CD14-positive monocyte (primary cell): ENCODE measurements around the gene BANK1. TPM values are rescaled to one million over a fixed set of nuclear protein-coding genes. Genes with fewer than 3 reads are reported as not detected.

ENCODE experiments used
- DNase-seq, 3 donors: peaks; one replicate each; pipeline ENCODE4 v3.0.0-alpha.2; 2011 to 2022
- H2AFZ ChIP-seq: 2 replicates; pipeline ENCODE4 v1.6.0; 2012; ENCODE audit warnings: mild to moderate bottlenecking, low read depth, low read length, inconsistent platforms; ENCODE audit not compliant: insufficient read depth, poor library complexity, severe bottlenecking
- H3K27ac ChIP-seq, 2 donors: 1 replicate in 1 of 2; 2 replicates in 1 of 2; pipeline ENCODE4 v1.5.1; 2012 to 2013; ENCODE audit warnings: low read length in 2 of 2, control low read depth in 1 of 2, inconsistent platforms in 1 of 2, low read depth in 1 of 2, mild to moderate bottlenecking in 1 of 2
- H3K27me3 ChIP-seq, 2 donors: one replicate each; pipeline versions ENCODE4 v1.6.0 to v1.6.1; 2011 to 2013; ENCODE audit warnings: low read length in 2 of 2; ENCODE audit not compliant: control insufficient read depth in 2 of 2, insufficient read depth in 2 of 2
- H3K36me3 ChIP-seq, 2 donors: replicated peaks in 1 of 2; 1 replicate in 1 of 2; 2 replicates in 1 of 2; pipeline versions ENCODE4 v1.5.1 to v1.6.1; 2012 to 2013; ENCODE audit warnings: low read length in 2 of 2, control low read depth in 1 of 2, inconsistent platforms in 1 of 2, mild to moderate bottlenecking in 1 of 2; ENCODE audit not compliant: insufficient read depth in 2 of 2, control insufficient read depth in 1 of 2
- H3K4me1 ChIP-seq, 2 donors: 1 replicate in 1 of 2; 2 replicates in 1 of 2; pipeline versions ENCODE4 v1.5.1 to v1.6.1; 2012 to 2013; ENCODE audit warnings: low read length in 2 of 2, control low read depth in 1 of 2, inconsistent platforms in 1 of 2, mild to moderate bottlenecking in 1 of 2, moderate library complexity in 1 of 2; ENCODE audit not compliant: insufficient read depth in 2 of 2, control insufficient read depth in 1 of 2
- H3K4me2 ChIP-seq: replicated peaks from 2 replicates; pipeline ENCODE3; 2012; ENCODE audit warnings: low read length, moderate library complexity, mild to moderate bottlenecking; ENCODE audit not compliant: poor library complexity, severe bottlenecking; ENCODE audit errors: extremely low read depth
- H3K4me3 ChIP-seq, 3 experiments: fragments of 200-600 bp in 1 of 3; sonication (generic) in 1 of 3; replicated peaks in 1 of 3; 1 replicate in 2 of 3; 2 replicates in 1 of 3; pipeline ENCODE4 v1.5.1; 2011 to 2013; ENCODE audit warnings: low read length in 3 of 3, mild to moderate bottlenecking in 3 of 3, control low read depth in 2 of 3, low read depth in 2 of 3, inconsistent platforms in 1 of 3, moderate library complexity in 1 of 3
- H3K79me2 ChIP-seq: 2 replicates; pipeline ENCODE4 v1.6.0; 2012; ENCODE audit warnings: mild to moderate bottlenecking, control low read depth, inconsistent platforms, low read length, moderate library complexity; ENCODE audit not compliant: insufficient read depth
- H3K9ac ChIP-seq: 2 replicates; pipeline ENCODE4 v1.6.0; 2017; ENCODE audit warnings: low read length, mild to moderate bottlenecking; ENCODE audit not compliant: insufficient read depth, poor library complexity, severe bottlenecking
- H3K9me3 ChIP-seq, 2 donors: replicated peaks in 1 of 2; 1 replicate in 1 of 2; 2 replicates in 1 of 2; pipeline versions ENCODE4 v1.5.1 to v1.6.1; 2012 to 2013; ENCODE audit warnings: low read length in 2 of 2, control low read depth in 1 of 2; ENCODE audit not compliant: control insufficient read depth in 1 of 2, insufficient read depth in 1 of 2
- H4K20me1 ChIP-seq: 2 replicates; pipeline ENCODE4 v1.6.0; 2012; ENCODE audit warnings: mild to moderate bottlenecking, low read length, control low read depth, moderate library complexity; ENCODE audit not compliant: insufficient read depth
- H3K27ac Mint-ChIP-seq, 7 donors: one replicate each; pipeline ENCODE4 v1.8.0; 2020; ENCODE audit warnings: mild to moderate bottlenecking in 7 of 7, mixed read lengths in 7 of 7, moderate library complexity in 6 of 7, inconsistent platforms in 2 of 7
- H3K27me3 Mint-ChIP-seq, 3 donors: one replicate each; pipeline ENCODE4 v1.8.0; 2021 to 2022; ENCODE audit warnings: low read depth in 3 of 3, mild to moderate bottlenecking in 3 of 3, mixed read lengths in 3 of 3, moderate library complexity in 3 of 3, inconsistent platforms in 1 of 3
- H3K36me3 Mint-ChIP-seq, 2 donors: one replicate each; pipeline ENCODE4 v1.8.0; 2020; ENCODE audit warnings: mixed read lengths in 2 of 2, inconsistent platforms in 1 of 2, mild to moderate bottlenecking in 1 of 2
- H3K4me1 Mint-ChIP-seq: one replicate; pipeline ENCODE4 v1.8.0; 2020; ENCODE audit warnings: mild to moderate bottlenecking, mixed read lengths
- H3K4me3 Mint-ChIP-seq, 2 donors: one replicate each; pipeline ENCODE4 v1.8.0; 2020; ENCODE audit warnings: mild to moderate bottlenecking in 2 of 2, mixed read lengths in 2 of 2, moderate library complexity in 1 of 2
- H3K9me3 Mint-ChIP-seq, 7 donors: one replicate each; pipeline ENCODE4 v1.8.0; 2020 to 2022; ENCODE audit warnings: mixed read lengths in 7 of 7, mild to moderate bottlenecking in 6 of 7, moderate library complexity in 6 of 7, inconsistent platforms in 2 of 7
- WGBS: methylation state at CpG from one replicate; pipeline ENCODE4 v1.1.5; 2013; ENCODE audit warnings: missing lambda C conversion rate; ENCODE audit not compliant: insufficient coverage; 5-methylcytosine and 5-hydroxymethylcytosine counted together
- intact Hi-C, 2 donors: fragments of 100-400 bp; cut with micrococcal nuclease; formaldehyde crosslinking; loops; one replicate each; pipeline versions ENCODE4 v1.15.0 to v1.15.1; 2023
- polyA plus RNA-seq, 3 donors: library from polyadenylated mRNA; depleted of rRNA in 1 of 3; unstranded in 2 of 3; stranded (reverse) in 1 of 3; fragments of 300-500 nt in 2 of 3; fragments of >200 nt in 1 of 3; fragmentation: Illumina TruSeq in 2 of 3; gene quantifications; 1 replicate in 2 of 3; 2 replicates in 1 of 3; pipeline ENCODE4 v1.2.3, GENCODE V29; 2012 to 2021
- TF ChIP-seq, protein P1 (sequence below): fragments of 200-600 bp; IDR thresholded peaks from one replicate; pipeline ENCODE4 v1.8.0; 2022; ENCODE audit warnings: antibody characterized with exemption, mild to moderate bottlenecking

BANK1 gene
- polyA plus RNA-seq, 3 donors, result 2.6 to 5.2 (median 2.9) TPM

DNA sequence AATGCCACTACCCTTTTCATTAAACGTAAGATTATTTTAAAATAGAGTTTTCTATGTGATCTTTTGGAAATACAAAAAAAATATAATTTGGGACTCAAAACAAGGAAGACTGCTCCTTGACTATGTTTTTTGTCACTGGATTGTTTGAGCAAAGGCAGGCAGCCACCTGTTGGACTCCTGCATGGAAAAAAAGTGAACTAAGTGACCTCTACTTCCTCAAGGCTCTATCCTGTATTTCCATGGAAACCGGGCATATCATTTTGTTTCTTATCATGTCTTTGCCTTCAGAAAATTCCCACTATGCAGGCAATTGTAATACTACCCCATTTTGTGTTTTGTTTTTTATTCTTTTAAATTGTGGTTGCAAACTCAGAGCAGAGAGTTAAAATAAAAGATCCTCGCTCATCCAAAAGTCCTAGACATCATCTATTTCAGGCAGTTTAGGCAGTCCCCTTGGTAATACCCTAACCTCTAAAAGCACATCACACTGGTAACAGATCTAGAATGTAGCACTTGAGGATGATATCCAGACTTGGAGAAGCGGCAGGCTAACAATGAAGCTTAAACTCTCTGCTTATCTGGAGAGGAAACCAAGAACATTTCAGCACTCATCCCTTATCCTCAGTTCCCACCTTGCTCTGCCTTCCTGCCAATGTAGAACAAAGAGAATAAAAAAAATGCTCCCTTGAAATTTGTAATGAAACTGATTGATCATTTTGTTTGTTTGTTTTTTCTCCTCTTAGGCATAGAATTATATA lies 165.7 kb downstream of the BANK1 start:
- H3K79me2 ChIP-seq, result no peaks in the 10 kb centered on the region
- no peak overlapping the region for H3K27ac Mint-ChIP-seq
- no peak overlapping the region for H3K4me3 ChIP-seq
- H3K9ac ChIP-seq, result no peak overlapping the region
- no peaks in the 10 kb centered on the region for H3K36me3 ChIP-seq
- H3K27me3 ChIP-seq, result no peaks in the 10 kb centered on the region
- intact Hi-C loops, result no loop called here
- WGBS, result no CpG with 5 or more reads among the region's 4 CpGs
- no peaks in the 10 kb centered on the region for H4K20me1 ChIP-seq
- TF ChIP-seq, protein P1, sequence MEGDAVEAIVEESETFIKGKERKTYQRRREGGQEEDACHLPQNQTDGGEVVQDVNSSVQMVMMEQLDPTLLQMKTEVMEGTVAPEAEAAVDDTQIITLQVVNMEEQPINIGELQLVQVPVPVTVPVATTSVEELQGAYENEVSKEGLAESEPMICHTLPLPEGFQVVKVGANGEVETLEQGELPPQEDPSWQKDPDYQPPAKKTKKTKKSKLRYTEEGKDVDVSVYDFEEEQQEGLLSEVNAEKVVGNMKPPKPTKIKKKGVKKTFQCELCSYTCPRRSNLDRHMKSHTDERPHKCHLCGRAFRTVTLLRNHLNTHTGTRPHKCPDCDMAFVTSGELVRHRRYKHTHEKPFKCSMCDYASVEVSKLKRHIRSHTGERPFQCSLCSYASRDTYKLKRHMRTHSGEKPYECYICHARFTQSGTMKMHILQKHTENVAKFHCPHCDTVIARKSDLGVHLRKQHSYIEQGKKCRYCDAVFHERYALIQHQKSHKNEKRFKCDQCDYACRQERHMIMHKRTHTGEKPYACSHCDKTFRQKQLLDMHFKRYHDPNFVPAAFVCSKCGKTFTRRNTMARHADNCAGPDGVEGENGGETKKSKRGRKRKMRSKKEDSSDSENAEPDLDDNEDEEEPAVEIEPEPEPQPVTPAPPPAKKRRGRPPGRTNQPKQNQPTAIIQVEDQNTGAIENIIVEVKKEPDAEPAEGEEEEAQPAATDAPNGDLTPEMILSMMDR, result no peak
- H3K36me3 Mint-ChIP-seq, result no peaks in the 10 kb centered on the region
- H3K9me3 Mint-ChIP-seq, result peaks cover 0 to 4% (median 2%) of the 10 kb centered on the region in 7 donors
- no peak overlapping the region for H3K27ac ChIP-seq
- DNase-seq, result no peak
- no peak overlapping the region for H2AFZ ChIP-seq
- no peak overlapping the region for H3K4me2 ChIP-seq
- no peaks in the 10 kb centered on the region for H3K27me3 Mint-ChIP-seq
- H3K4me3 Mint-ChIP-seq, result no peak overlapping the region
- H3K4me1 ChIP-seq, result no peaks in the 10 kb centered on the region
- no peaks in the 10 kb centered on the region for H3K9me3 ChIP-seq
- H3K4me1 Mint-ChIP-seq, result no peaks in the 10 kb centered on the region

DNA sequence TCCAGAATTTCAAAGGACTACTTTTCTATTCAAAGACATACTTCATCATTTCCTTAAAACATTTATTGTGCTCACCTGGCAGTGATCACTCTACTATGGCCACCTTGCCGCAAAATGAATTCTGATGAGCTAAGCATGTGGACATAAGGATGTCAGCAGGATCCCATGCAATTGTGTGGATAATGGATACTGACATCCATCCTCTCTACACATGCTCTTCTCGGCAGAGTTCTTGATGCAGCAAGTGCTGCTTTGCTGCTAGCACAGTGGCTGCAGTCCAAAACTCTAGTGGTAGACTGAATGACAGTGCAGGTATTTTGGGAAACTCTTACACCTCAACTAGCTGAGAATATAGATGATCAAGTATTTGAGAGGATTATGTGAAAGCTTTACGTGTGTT lies 168.0 kb downstream of the BANK1 start:
- H3K27ac Mint-ChIP-seq, result no peak overlapping the region
- intact Hi-C loops, result no loop called here
- H4K20me1 ChIP-seq, result no peaks in the 10 kb centered on the region
- H3K4me3 ChIP-seq, result no peak overlapping the region
- no peak overlapping the region for H2AFZ ChIP-seq
- H3K79me2 ChIP-seq, result no peaks in the 10 kb centered on the region
- H3K27me3 ChIP-seq, result no peaks in the 10 kb centered on the region
- no peak for DNase-seq
- H3K9ac ChIP-seq, result no peak overlapping the region
- no peak overlapping the region for H3K4me2 ChIP-seq
- TF ChIP-seq, protein P1, result no peak
- H3K27ac ChIP-seq, result no peak overlapping the region
- H3K4me1 Mint-ChIP-seq, result no peaks in the 10 kb centered on the region
- H3K9me3 ChIP-seq, result no peaks in the 10 kb centered on the region
- no peaks in the 10 kb centered on the region for H3K4me1 ChIP-seq
- H3K27me3 Mint-ChIP-seq, result no peaks in the 10 kb centered on the region
- no peak overlapping the region for H3K4me3 Mint-ChIP-seq
- no peaks in the 10 kb centered on the region for H3K36me3 ChIP-seq
- H3K9me3 Mint-ChIP-seq, result peaks cover 0 to 3% (median 2%) of the 10 kb centered on the region in 7 donors
- WGBS, result no CpG with 5 or more reads among the region's 3 CpGs
- no peaks in the 10 kb centered on the region for H3K36me3 Mint-ChIP-seq
